Cardiac muscle cell (in vitro differentiated cells and primary cell): ENCODE results near the gene GRIA4. TPM values are rescaled to one million over a fixed set of nuclear protein-coding genes. Genes with fewer than 3 reads are reported as not detected.

Source experiments
- DNase-seq, 2 donors: peaks; one replicate each; pipeline versions ENCODE4 v3.0.0 to v3.0.0-alpha.2; 2010 to 2017; ENCODE audit warnings: low read depth in 1 of 2, low spot score in 1 of 2
- H3K27ac ChIP-seq: fragments of 200-600 bp; sonication (generic); 2 replicates; pipeline ENCODE4 v1.5.1; 2016
- H3K27me3 ChIP-seq: fragments of 200-600 bp; sonication (generic); 2 replicates; pipeline ENCODE4 v1.6.0; 2016; ENCODE audit warnings: control low read depth
- H3K36me3 ChIP-seq: fragments of 200-600 bp; sonication (generic); 2 replicates; pipeline ENCODE4 v1.5.1; 2016; ENCODE audit warnings: control low read depth
- H3K4me1 ChIP-seq: fragments of 200-600 bp; sonication (generic); 2 replicates; pipeline ENCODE4 v1.8.1; 2017; ENCODE audit warnings: low read depth, mild to moderate bottlenecking, mixed run types
- H3K4me3 ChIP-seq: fragments of 200-600 bp; sonication (generic); 2 replicates; pipeline ENCODE4 v1.5.1; 2016; ENCODE audit warnings: mild to moderate bottlenecking
- H3K9me3 ChIP-seq: fragments of 200-600 bp; sonication (generic); 2 replicates; pipeline ENCODE4 v1.5.1; 2017; ENCODE audit warnings: low read depth, mild to moderate bottlenecking, control low read depth
- polyA plus RNA-seq: library from polyadenylated mRNA; unstranded; fragments of >200 nt; fragmentation: Nextera tagmentation; extraction: Ambion mirVana; gene quantifications from 2 replicates; pipeline ENCODE4 v1.2.1, GENCODE V29; 2016
- total RNA-seq: library from RNA; depleted of rRNA; stranded (reverse); fragments of >200 nt; gene quantifications from 2 replicates; pipeline ENCODE4 v1.2.3, GENCODE V29; 2016
- TF ChIP-seq, protein P1 (sequence below): IDR thresholded peaks from 2 replicates; pipeline ENCODE4 v1.5.1; 2012; ENCODE audit warnings: low read depth, mild to moderate bottlenecking, low read length

The GRIA4 gene
- total and polyA plus RNA-seq, 2 experiments from 2014 or later: 20.8 to 36.6 TPM

GRCh38 chr11:105789579-105790420, 179.9 kb downstream of the GRIA4 start:
- Histone ChIP-seq H3K27ac (no peak overlapping the region), H3K4me1 (no peaks in the 10 kb centered on the region), H3K27me3 (no peaks in the 10 kb centered on the region), H3K9me3 (no peaks in the 10 kb centered on the region), H3K4me3 (no peak overlapping the region), H3K36me3 (no peaks in the 10 kb centered on the region)
- TF ChIP-seq, protein P1, sequence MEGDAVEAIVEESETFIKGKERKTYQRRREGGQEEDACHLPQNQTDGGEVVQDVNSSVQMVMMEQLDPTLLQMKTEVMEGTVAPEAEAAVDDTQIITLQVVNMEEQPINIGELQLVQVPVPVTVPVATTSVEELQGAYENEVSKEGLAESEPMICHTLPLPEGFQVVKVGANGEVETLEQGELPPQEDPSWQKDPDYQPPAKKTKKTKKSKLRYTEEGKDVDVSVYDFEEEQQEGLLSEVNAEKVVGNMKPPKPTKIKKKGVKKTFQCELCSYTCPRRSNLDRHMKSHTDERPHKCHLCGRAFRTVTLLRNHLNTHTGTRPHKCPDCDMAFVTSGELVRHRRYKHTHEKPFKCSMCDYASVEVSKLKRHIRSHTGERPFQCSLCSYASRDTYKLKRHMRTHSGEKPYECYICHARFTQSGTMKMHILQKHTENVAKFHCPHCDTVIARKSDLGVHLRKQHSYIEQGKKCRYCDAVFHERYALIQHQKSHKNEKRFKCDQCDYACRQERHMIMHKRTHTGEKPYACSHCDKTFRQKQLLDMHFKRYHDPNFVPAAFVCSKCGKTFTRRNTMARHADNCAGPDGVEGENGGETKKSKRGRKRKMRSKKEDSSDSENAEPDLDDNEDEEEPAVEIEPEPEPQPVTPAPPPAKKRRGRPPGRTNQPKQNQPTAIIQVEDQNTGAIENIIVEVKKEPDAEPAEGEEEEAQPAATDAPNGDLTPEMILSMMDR: no peak
- DNase-seq: no peak

- no peak for DNase-seq
- TF ChIP-seq, protein P1: no peak
- Histone ChIP-seq H3K36me3 (no peaks in the 10 kb centered on the region), H3K4me1 (no peaks in the 10 kb centered on the region), H3K27ac (no peak overlapping the region), H3K27me3 (no peaks in the 10 kb centered on the region), H3K9me3 (no peaks in the 10 kb centered on the region), H3K4me3 (no peak overlapping the region)
Observed at GRCh38 chr11:105790840-105791239, 181.0 kb downstream of the GRIA4 start.

- H3K27ac ChIP-seq: no peak overlapping the region
- H3K36me3 ChIP-seq: no peaks in the 10 kb centered on the region
- no peak for DNase-seq
- TF ChIP-seq, protein P1: no peak
- no peaks in the 10 kb centered on the region for H3K4me1 ChIP-seq
- H3K27me3 ChIP-seq: no peaks in the 10 kb centered on the region
- no peaks in the 10 kb centered on the region for H3K9me3 ChIP-seq
- no peak overlapping the region for H3K4me3 ChIP-seq
Observed at GRCh38 chr11:105793092-105793491, 183.2 kb downstream of the GRIA4 start.

GRCh38 chr11:105799263-105799662, 189.4 kb downstream of the GRIA4 start:
- H3K4me1 ChIP-seq: no peaks in the 10 kb centered on the region
- DNase-seq: no peak
- H3K9me3 ChIP-seq: no peaks in the 10 kb centered on the region
- H3K4me3 ChIP-seq: no peak overlapping the region
- TF ChIP-seq, protein P1: no peak
- H3K36me3 ChIP-seq: no peaks in the 10 kb centered on the region
- H3K27ac ChIP-seq: no peak overlapping the region
- H3K27me3 ChIP-seq: no peaks in the 10 kb centered on the region

- TF ChIP-seq, protein P1: no peak
- Histone ChIP-seq H3K9me3 (no peaks in the 10 kb centered on the region), H3K4me3 (no peak overlapping the region), H3K27me3 (no peaks in the 10 kb centered on the region), H3K36me3 (no peaks in the 10 kb centered on the region), H3K4me1 (no peaks in the 10 kb centered on the region), H3K27ac (no peak overlapping the region)
- DNase-seq: no peak
Observed at GRCh38 chr11:105799728-105800462, 190.0 kb downstream of the GRIA4 start.
